SW480 (cell line): ENCODE results near the gene CBFA2T2.

Source experiments
- DNase-seq: peaks from one replicate; pipeline ENCODE4 v3.0.0-alpha.2; 2016; ENCODE audit warnings: low spot score

CBFA2T2 gene

DNA sequence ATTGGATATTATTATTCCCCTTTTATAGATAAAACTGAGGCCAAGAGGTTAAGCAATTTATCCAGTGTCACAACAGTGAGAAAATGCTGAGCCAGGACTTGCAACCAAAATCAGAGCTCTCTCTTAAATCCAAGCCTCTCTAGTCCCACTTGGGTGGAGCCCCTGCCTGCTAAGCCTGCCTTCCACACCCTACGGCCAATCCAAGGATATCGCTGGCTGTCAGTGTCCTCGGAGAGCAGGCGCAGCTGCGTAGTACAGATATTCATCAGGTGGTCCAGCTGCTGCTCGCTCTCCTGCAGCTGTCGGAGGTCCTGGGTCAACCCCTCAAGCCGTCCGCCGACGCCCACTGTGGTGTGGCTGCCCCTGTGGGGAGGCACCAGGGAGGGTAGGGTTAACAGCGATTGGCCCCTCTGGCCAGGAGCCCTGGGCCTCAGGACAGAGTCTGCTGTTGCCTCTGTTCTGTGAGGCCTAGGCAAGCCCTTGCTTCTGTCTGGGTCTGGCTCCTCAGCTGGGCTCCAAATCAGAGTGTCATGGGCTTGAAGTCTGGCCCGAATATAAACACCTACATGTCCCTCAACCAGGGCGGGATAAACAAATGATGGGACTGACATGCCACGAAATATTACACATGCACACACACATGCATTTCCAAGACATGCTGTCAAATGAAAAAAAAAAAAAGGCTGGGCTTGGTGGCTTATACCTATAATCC, 188.3 kb downstream of the CBFA2T2 start:
- DNase-seq = no peak

DNA sequence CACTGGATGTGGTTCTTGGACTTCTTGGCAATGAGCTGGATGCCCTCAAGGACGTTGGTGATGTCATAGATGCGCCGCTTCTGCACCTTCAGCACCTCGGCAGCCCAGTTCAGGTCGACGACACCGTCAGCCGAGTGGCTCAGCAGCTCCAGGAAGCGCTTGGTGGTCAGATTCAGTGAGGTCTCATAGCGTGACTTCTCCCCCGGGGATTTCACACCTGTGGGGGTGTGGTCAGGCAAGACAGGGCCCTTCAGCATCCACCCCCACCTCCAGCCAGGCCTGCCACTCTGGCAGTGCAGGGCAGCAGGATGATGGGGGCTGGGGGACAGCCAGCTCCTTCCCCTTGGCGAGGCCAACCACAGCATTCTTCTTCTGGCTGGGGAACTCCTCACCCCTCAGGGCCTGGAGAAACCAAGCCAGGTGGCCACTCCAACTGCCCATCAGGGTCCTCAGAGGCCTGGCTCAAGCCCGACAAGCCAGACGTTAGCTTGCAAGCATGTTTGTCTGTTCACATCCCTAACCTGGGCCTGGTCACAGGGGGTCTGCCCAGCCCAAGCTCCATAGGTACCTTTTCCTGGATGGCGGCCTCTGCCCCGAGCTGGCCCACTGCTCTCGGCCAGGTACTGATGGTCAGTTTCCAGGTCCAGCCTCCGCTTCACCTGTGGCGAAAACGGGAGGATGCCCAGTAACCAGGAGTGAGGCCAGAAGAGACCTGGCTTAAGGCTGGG, 190.0 kb downstream of the CBFA2T2 start:
- DNase-seq = no peak

DNA sequence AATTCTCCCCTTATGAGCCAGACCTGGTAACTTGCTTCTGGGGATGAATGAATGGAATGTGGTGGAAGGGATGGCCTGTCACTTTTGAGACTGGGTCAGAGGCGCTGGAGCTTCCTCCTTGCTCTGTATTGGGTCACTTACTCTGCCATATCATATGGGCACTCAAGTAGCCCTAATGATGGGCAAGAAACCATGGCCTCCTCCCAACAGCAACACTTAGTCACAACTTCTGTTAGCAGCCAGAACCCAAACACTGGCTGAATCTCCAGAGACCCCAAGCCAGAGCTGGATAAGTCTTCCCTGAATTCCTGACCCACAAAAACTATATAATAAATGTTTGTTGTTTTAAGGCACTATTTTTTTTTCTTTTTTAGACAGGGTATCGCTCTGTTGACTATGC, 190.8 kb downstream of the CBFA2T2 start:
- no peak for DNase-seq

DNA sequence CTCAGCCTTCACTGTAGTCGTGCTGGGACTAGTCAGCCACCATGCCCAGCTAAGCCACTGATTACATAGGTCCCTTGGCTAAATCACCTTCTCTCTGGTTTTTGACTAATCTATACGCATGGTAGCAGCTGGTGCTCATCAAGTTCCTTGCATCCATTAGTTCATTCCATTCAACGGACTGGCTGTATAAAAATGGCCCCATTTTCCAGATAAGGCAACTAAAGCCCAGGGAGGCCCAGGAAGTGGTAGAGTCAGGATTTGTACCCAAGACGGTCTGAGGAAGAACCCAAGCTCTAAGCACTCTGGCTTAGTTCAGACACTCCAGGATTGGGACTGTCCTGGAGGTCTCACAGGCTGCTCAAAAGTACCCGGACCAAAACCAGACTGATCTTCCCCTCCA, 191.4 kb downstream of the CBFA2T2 start:
- DNase-seq = no peak

DNA sequence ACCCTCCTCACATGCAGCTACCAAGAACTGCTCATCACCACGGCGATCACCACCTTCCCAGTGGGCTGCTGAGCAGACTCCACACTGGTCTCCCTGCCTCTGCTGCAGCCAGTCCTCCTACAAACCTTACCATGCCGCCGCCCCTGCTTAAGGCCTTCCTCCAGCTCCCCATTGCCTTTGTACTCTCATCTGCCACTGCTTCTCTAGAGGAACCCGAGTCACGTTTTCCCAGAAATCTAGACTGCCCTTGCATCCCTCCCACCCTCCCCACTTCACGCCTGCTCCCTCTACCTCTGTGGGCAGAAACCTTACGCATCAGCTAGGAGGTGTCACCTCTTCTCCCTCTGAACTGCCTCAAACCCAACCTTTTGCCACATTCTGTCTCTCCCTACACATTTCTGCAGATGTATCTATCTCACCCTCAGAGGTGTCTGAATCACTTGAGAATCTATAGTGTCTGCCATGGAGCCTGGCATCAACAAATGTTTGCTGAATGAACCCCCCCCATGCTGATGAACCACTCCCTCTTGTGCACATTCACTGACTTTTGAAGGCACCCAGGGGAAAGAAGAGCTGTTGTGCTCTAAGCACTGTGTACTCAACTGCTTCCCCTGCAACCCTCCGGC, 191.9 kb downstream of the CBFA2T2 start:
- no peak for DNase-seq

DNA sequence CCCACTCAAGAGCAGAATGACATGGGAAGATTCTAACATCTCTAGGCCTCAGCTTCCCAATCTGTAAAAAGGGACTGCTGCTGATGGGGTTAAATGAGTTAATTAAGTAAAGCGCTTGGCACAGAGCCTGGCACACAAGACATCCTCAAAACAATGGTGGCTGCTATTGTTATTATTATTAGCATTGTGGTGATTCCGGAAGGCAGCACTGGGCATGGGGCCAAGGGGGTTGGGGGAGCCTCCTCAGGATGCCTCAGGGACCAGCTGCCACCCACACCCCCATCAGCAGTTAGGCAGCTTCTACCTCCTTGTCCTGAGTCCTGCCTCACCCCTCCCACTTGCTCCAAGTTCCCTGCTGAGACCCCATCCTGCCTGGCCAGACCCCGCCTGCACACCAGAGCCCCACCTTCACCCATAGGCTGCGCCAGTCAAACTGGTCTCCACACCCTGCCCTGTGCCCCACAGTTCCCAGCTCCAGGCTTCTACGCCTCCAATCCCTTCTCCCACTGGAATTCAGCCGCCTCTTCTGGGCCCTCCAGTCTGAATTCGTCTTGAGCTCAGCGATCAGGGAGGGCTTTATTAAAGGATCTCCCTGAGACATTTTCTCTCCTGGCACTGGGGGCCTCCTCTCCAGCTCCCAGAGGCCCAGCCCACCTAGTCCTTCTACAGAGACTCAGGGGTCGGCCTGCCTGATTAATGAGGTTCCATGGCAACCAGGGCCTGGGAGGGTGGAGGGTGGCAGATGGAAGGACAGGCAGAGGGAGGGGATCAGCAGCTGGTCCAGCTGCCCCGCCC, 194.8 kb downstream of the CBFA2T2 start:
- no peak for DNase-seq

DNA sequence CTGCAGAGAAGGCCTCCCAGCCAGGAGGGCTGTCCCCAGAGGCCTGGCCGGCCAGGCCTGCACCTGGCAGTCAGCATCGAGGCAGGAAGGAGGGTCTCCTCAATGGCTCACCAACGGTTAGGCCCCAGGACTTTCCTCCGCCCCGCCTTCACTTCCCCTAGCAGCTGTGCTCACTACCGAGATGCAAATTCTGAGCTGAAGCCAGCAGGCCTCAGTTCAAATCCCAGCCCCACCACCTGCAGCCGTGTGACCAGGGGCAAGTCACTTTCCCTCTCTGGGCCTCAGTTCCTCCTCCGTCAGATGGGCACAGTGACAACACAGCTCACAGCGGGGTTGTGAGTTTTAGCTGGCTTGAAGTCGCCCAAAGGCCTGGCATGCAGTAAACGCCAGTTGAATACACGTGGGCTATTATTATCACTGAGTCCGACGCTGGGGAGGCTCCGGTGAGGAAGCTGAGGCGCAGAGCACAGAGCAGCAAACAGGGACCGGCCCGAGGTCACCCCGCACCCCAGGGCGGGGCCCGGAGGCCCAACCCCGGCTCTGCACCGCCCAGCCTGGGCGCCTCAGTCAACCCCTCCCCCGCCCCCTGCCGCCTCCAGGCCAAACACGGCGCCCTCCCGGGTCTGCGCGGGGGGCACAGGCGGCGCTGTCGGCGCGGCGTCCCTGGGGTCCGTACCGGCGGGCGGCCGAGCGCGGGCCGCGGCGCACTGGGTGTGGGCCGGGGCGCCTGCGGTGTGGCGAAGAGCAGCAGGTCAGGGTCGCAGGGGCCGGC, 195.6 kb downstream of the CBFA2T2 start:
- DNase-seq = no peak

DNA sequence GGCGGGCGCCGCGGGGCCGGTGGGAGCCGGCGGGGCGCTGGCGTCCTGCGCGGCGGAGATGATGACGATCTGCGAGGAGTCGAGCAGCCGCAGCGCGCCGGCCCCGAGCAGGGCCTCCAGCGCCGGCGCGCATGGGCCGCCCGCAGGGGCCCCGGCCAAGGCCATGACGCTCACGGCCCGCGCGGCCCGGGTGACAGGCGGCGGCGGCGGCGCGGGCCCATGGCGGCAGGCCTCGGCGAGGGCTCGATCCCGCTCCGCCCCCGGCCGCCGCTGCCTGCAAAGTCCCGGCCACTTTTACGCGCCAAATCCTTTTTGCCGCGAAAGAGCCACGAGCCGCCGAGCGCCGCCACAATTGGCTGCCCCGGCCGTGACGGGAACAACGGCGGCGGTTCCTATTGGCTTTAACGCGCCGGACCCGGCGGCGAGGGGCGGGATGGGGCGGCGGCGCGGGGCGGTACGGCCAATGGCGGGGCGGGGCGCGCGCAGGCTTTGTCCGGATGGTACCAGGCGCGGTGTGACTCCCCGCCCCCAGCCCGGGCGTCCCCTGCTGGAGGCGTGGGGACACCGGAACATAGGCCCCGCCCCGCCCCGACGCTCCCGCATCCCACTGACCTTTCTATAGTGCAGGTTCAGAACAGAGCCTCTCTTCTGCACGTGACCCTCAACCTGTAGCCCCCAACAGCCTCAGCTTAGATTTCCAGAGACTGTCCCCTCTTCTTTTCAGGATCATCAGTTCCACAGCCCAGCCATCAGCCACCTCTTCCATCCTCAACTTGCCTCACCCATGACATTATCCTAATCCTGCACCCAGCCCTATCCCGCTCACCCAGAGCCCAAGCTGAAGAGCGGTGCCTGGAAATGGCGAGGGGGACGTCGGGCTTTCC, 196.4 kb downstream of the CBFA2T2 start, which contains the start of gene E2F1:
Gene E2F1 (minus strand): TSS at position 286 of the 884 bp plus-strand sequence. CDS start 121 bp downstream, at position 165.
- peak; percentile 97 for DNase-seq

DNA sequence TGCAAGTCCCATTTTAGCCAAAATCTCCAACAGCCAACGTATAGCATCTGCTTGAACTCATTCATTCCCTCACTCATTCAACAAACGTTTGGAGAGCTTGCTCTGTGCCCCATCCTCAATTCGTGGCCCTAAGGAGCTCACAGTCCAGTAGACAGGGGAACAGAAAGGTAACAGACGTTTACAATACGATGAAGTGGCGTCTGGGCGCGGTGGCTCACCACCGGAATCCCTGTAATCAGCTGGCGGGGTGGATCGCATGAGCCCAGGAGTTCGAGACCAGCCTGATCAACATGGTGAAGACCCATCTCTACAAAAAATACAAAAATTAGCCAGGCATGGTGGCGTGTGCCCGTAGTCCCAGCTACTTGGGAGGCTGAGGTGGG, 197.1 kb downstream of the CBFA2T2 start:
- DNase-seq = no peak

DNA sequence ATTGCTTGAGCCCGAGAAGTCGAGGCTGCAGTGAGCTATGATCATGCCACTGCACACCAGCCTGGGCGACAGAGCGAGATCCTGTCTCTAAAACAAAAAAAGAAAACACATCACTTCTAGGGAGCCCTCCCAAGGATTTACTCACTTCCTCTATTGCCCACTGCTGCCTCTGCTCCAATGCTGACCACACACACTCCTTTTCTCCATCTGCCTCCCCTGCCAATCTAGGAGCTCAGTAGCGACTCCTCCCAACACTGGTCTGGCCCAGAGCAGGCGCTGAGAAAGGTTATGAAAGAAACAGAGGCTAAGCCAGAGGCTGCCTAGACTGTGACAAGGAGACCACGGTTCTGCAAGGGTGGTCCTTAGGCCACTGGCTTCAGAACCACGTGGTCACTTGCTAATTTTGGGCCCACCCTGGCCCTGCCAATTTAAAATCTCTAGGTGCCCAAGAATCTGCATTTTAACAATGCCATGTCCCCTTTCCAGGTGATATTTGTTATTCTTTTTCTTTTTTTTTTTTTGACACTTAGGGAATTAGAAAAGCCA, 197.5 kb downstream of the CBFA2T2 start:
- no peak for DNase-seq

DNA sequence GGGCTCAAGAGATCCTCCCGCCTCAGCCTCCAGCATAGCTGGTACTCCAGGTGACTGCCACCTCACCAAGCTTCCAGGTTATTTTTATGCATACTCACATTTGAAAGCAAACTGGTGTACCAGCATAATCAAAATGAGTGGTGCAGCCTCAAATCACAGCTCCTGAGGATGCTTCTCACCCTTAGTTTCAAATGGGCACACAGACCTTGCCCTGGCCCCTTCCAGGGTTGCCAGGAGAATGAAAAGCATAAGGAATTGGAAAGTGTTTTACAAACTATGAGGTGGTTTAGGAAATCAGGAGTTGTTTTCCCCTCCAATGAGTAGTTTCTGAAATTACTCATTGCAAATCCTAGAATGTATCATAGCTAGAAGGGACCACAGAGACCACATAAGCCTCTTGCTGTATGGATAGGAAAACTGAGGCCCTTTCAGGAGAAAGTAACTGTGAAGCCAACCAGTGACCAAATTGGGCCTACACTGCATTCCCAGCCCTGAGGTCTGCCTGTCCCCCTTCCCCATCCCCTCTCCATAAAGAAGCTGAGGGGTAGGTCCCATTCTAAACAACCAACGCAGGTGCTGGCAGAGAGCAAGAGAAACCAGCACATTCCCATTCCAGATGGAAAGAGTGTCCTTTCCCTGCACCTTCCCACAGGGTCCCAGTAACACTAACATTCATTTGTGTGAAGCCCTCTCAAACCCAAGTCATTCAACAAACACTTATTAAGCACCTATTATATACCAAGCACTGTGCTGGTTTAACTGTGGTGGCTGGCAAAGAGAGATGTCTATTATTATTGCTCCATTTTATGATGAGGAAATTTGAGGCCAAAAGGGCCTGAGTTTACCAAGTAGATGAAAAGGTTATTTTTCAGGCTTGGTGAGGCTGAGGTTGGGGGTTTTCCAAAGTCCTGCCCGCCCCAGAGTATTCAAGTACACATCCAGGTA, 198.4 kb downstream of the CBFA2T2 start:
- no peak for DNase-seq

DNA sequence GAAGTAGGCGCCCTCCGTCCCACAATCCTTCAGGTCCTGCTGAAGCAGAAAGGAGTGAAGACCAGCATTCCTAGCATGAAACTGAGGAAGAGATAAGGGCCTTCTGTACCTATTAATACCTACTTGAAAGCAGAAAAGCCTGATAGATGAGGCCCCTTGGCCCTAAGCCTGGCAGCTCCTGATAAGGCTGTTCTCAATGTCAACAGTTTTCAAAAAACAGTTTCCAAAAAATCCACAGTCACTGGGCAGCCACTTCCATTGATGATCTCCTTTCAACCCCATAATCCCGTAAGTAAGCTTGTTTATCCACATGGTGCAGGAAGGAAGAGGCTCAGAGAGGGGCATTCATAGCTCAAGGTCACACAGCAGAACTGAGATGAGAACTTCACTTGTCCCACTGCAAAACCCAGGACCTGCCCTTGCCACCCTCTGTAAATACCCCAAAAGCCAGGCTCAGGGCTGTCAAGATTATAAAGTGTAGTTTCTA, 199.1 kb downstream of the CBFA2T2 start:
- no peak for DNase-seq

DNA sequence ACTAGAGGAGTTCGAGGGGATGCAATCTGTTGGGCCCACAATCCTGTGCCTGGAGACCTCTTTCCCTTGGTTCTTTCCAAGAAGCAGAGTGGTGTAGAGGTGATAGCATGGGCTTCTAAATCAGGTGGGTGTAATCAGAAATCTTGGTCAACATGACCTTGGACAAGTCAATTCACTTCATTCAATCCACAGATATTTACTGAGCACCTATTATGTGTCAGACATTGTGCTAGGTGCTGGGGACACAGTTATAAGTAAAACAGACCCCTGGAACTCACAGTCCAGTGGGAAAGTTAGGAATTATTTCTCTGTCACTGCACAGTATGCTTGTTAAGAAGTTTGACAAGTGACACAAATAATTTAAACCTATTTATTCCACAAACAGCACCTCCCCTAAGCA, 199.6 kb downstream of the CBFA2T2 start:
- no peak for DNase-seq

DNA sequence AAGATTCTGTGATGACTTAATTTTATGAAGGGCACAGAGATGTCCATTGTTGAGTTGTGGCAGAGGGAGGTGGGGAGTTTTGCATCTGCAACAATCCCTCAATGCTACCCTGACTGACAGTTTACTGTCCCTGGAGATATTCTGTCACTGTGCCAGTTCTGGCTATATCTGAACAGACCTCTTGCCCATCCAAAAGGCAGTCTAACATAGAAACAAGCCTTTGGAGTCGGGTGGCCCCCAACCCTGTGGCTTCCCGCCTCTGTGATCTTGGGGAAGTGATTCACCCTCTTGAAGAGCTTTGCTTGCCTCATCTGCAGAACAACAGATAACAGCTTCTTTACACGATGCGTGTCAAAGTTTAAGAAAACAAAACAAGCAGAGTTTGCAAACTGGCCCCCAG, 200.1 kb downstream of the CBFA2T2 start:
- peak; percentile 83 for DNase-seq

DNA sequence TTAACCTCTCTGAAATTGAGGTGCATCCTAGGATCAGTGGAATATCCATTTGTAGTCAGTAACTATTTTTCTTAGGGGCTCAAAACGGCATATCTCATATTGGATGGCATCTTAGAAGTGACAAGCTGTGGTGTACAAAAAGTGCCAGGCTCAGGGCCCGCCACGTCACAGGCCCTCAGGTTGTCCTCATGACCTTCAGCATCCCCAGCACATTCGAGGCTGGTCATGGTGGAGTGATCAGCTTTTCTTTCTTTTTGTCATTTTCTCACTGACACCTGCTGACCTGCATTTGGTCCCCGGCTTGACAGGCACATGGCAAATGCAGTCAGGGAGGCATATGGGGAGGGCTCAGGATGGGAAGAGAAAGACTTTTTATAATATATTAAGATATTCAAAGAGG, 203.4 kb downstream of the CBFA2T2 start:
- no peak for DNase-seq

DNA sequence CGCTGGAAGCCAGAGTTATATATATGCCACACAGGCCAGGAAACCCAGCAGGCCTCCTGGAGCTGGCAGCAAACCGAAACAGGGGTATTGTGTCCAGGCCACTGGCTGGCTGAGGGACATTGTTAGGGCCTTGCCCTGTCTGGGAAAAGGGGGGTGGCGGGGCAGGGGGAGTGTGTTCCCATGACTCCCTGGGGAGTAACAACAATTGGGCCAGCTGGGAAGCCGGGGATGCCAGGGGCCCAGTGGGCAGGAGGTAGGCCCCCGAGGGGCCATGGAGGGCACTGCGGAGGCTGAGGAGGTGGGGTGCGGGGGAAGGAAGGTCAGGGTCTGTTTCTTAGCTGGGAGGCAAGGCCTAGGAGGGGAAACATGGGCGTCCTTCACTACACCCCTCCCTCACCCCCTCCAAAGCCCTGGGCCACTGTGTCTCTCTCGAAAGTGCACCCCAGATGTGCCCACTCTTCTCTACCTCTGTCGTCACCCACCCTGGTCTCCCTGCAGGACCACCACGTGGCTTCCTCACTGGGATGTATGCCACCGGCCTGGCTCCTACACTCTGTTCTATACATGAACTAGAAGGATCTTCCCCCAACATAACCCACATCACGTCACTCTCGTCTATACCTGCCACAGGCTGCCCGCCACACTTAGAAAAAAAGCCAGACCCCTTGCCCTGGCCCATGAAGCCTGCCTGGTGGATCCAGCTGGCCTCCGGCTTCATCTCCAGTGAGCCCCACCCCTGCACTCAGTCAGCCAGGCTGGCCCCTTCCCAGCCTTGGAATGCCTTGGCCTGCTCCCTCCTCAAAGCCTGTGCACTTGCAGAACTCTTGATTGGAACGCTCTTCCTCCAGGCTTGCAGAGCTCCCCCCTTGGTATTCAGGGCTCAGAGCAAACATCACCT, 204.1 kb downstream of the CBFA2T2 start:
- no peak for DNase-seq

DNA sequence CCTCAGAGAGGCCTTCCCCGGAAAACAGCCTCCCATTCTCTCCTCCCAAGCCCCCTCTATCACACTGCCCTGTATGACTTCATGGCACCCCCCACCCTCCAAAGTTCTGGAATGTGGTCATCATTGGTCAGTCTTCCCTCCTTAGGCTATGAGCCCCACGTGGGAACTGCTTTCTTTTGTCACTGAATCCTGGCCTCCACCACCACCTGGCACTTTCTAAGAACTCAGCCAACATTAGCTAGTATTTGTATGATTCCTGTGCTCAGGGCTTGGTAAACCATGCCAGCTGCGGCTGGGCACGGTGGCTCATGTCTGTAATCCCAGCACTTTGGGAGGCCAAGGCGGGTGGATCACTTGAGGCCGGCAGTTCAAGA, 204.7 kb downstream of the CBFA2T2 start:
- no peak for DNase-seq

DNA sequence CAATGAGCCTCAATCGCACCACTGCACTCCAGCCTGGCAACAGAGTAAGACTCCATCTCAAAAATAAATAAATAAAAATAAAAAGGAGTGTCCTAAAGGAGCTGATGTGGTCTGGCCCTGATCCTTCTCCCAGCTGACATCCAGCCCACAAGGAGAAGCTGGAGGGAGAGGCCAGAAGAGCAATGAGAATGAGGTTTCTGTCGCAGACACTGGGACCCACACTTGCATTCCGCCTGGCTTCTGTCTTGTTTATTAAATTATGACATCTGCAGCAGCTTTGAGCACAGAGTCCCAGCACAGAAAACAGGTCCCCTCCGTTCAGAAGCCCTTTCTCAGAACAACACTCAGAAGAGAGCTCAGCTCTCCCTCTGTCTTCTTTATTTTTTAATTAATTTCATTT, 206.6 kb downstream of the CBFA2T2 start:
- DNase-seq = no peak
